OCI-LY7 (cell line): Measurements from ENCODE around the gene JAZF1. TPM values are rescaled to one million over a fixed set of nuclear protein-coding genes. Genes with fewer than 3 reads are reported as not detected.

Experiments used
- BruUV-seq: library from RNA; stranded (reverse); fragments of 400-500 nt; replicated peaks from 2 replicates; lab custom pipeline; 2021; lab: Mats Ljungman, UMichigan
- CTCF ChIA-PET: fragments of 300-600 bp; sonication (Branson Sonifier 250); formaldehyde crosslinking; loops from one replicate; lab custom pipeline; 2022; ENCODE audit warnings: antibody characterized with exemption; ENCODE audit not compliant: unreplicated experiment; lab: Charles Lee
- POLR2A ChIA-PET: fragments of 300-600 bp; sonication (Branson Sonifier 250); formaldehyde crosslinking; loops from one replicate; lab custom pipeline; 2022; ENCODE audit warnings: antibody characterized with exemption; lab: Charles Lee
- DNase-seq: peaks from one replicate; pipeline ENCODE4 v3.0.0-alpha.2; 2015; ENCODE audit warnings: low spot score
- H2AFZ ChIP-seq: fragments of 200-600 bp; sonication (generic), shearing (Covaris generic); 2 replicates; pipeline ENCODE4 v1.6.1; 2014; ENCODE audit warnings: mild to moderate bottlenecking, antibody characterized with exemption, low read length, moderate library complexity
- H3K27ac ChIP-seq: fragments of 200-600 bp; sonication (generic); 2 replicates; pipeline ENCODE4 v1.5.1; 2014; ENCODE audit warnings: mixed run types, low read depth, mild to moderate bottlenecking, moderate library complexity, low read length, inconsistent platforms; ENCODE audit not compliant: poor library complexity, severe bottlenecking
- H3K36me3 ChIP-seq: fragments of 200-600 bp; sonication (generic); 2 replicates; pipeline ENCODE4 v1.6.1; 2014; ENCODE audit warnings: mild to moderate bottlenecking, antibody characterized with exemption, low read length, moderate library complexity, mixed read lengths; ENCODE audit not compliant: insufficient read depth
- H3K4me1 ChIP-seq: fragments of 200-600 bp; sonication (generic); 2 replicates; pipeline ENCODE4 v1.5.1; 2014; ENCODE audit warnings: mild to moderate bottlenecking, low read length; ENCODE audit not compliant: insufficient read depth, poor library complexity, severe bottlenecking
- H3K4me2 ChIP-seq: fragments of 200-600 bp; sonication (generic); 2 replicates; pipeline ENCODE4 v1.6.1; 2014; ENCODE audit warnings: mild to moderate bottlenecking, low read length
- H3K4me3 ChIP-seq: fragments of 200-600 bp; sonication (generic); 2 replicates; pipeline ENCODE4 v1.5.1; 2014; ENCODE audit warnings: mild to moderate bottlenecking, low read depth, low read length; ENCODE audit not compliant: poor library complexity, severe bottlenecking
- H3K79me2 ChIP-seq: fragments of 200-600 bp; sonication (generic); 2 replicates; pipeline ENCODE4 v1.6.1; 2016; ENCODE audit warnings: low read depth, mild to moderate bottlenecking, low read length, moderate library complexity, mixed read lengths; ENCODE audit not compliant: insufficient read depth
- H3K9me2 ChIP-seq: fragments of 200-600 bp; sonication (generic); 2 replicates; pipeline ENCODE4 v1.6.1; 2016; ENCODE audit warnings: mild to moderate bottlenecking, low read length, mixed read lengths; ENCODE audit not compliant: insufficient read depth
- H3K9me3 ChIP-seq: fragments of 200-600 bp; sonication (generic); 2 replicates; pipeline ENCODE4 v1.6.1; 2014; ENCODE audit warnings: mild to moderate bottlenecking, mixed run types, low read length, mixed read lengths
- H4K20me1 ChIP-seq: fragments of 200-600 bp; sonication (generic); 2 replicates; pipeline ENCODE4 v1.6.1; 2014; ENCODE audit warnings: mild to moderate bottlenecking, antibody characterized with exemption, low read length, moderate library complexity, mixed read lengths; ENCODE audit not compliant: insufficient read depth
- EZH2phosphoT487 ChIP-seq: fragments of 200-600 bp; sonication (generic); IDR thresholded peaks from 2 replicates; pipeline ENCODE4 v1.6.1; 2018; ENCODE audit warnings: low read depth, borderline replicate concordance, mild to moderate bottlenecking, mixed run types, antibody characterized with exemption, low read length, moderate library complexity, mixed read lengths
- intact Hi-C: fragments of 100-400 bp; cut with micrococcal nuclease; formaldehyde crosslinking; loops from one replicate; pipeline ENCODE4 v1.10.0; 2022; ENCODE audit not compliant: unreplicated experiment
- total RNA-seq, 2 experiments: library from RNA; depleted of rRNA in 1 of 2; stranded (reverse); fragments of >200 nt in 1 of 2; shearing (Covaris generic) in 1 of 2; gene quantifications; 2 replicates each; pipeline ENCODE4 v1.2.3, GENCODE V29; 2014 to 2022
- TF ChIP-seq, protein P1 (sequence below): fragments of 200-600 bp; sonication (generic); conservative IDR thresholded peaks from 2 replicates; pipeline ENCODE4 v1.5.1; 2014; ENCODE audit warnings: mild to moderate bottlenecking, antibody characterized with exemption, low read length, moderate library complexity, mixed read lengths

JAZF1 gene
- total RNA-seq, 2 experiments from 2014 or later: 6.3 to 25.0 TPM

DNA sequence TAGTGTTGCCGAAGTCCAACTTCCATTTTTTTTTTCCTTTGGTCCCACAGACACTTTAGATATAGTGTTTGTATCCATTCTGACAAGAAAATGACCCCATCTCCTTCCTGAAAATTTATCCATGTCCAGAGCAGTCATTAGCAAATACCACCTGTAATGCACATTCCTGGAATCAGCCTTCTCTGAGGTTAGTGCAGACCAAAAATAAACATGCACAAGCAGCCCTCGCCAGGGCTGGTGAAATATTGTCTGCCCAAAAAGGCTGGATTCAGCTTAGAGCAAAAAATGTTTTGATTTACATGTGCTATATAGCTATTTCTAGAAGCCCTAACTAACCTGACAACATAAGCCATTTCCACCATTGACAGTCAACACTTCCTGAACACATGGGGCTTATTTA is 294.9 kb downstream of the JAZF1 start:
- no peaks in the 10 kb centered on the region for H3K79me2 ChIP-seq
- BruUV-seq: no TSS peak
- H4K20me1 ChIP-seq: no peaks in the 10 kb centered on the region
- DNase-seq: no peak
- no peaks in the 10 kb centered on the region for H3K36me3 ChIP-seq
- POLR2A ChIA-PET: interaction anchor here (0.6 kb wide), 1 partner anchor 13 kb away, joined by 3 read pairs; no protein-coding TSS in a partner anchor
- no peak overlapping the region for H3K27ac ChIP-seq
- H2AFZ ChIP-seq: no peak overlapping the region
- no peaks in the 10 kb centered on the region for H3K4me1 ChIP-seq
- CTCF ChIA-PET: no interaction called here
- intact Hi-C loops: no loop called here
- H3K9me3 ChIP-seq: no peaks in the 10 kb centered on the region
- no peaks in the 10 kb centered on the region for H3K9me2 ChIP-seq
- H3K4me3 ChIP-seq: no peak overlapping the region
- H3K4me2 ChIP-seq: no peak overlapping the region
- no peak for TF ChIP-seq EZH2phosphoT487
- TF ChIP-seq, protein P1, sequence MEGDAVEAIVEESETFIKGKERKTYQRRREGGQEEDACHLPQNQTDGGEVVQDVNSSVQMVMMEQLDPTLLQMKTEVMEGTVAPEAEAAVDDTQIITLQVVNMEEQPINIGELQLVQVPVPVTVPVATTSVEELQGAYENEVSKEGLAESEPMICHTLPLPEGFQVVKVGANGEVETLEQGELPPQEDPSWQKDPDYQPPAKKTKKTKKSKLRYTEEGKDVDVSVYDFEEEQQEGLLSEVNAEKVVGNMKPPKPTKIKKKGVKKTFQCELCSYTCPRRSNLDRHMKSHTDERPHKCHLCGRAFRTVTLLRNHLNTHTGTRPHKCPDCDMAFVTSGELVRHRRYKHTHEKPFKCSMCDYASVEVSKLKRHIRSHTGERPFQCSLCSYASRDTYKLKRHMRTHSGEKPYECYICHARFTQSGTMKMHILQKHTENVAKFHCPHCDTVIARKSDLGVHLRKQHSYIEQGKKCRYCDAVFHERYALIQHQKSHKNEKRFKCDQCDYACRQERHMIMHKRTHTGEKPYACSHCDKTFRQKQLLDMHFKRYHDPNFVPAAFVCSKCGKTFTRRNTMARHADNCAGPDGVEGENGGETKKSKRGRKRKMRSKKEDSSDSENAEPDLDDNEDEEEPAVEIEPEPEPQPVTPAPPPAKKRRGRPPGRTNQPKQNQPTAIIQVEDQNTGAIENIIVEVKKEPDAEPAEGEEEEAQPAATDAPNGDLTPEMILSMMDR: no peak

DNA sequence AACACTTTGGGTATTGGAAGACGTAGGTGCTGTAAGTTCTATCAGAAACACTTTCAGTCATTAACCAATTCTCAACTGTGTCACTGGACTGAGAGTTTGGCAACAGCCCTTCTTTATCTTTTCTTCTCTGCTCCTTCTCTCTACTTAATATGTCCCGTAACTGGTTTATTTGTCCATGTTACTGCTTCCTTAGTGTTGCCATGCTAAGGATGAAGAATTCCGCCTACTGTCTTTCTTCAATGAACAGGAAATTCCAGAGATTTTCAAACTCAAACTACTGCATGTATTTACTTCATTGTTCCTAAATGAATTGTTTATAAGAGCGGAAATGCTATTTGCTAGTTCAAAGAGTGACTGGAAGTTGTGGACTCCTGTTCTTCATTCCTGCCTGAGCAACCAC is 296.9 kb downstream of the JAZF1 start:
- no peak overlapping the region for H3K27ac ChIP-seq
- no peaks in the 10 kb centered on the region for H3K4me1 ChIP-seq
- TF ChIP-seq, protein P1: no peak
- no peak for TF ChIP-seq EZH2phosphoT487
- ChIA-PET POLR2A (no interaction called here), CTCF (no interaction called here)
- no TSS peak for BruUV-seq
- H3K79me2 ChIP-seq: no peaks in the 10 kb centered on the region
- no peak overlapping the region for H3K4me3 ChIP-seq
- no peaks in the 10 kb centered on the region for H3K9me2 ChIP-seq
- H3K36me3 ChIP-seq: no peaks in the 10 kb centered on the region
- H2AFZ ChIP-seq: no peak overlapping the region
- intact Hi-C loops: no loop called here
- no peak overlapping the region for H3K4me2 ChIP-seq
- H3K9me3 ChIP-seq: no peaks in the 10 kb centered on the region
- no peak for DNase-seq
- H4K20me1 ChIP-seq: no peaks in the 10 kb centered on the region

DNA sequence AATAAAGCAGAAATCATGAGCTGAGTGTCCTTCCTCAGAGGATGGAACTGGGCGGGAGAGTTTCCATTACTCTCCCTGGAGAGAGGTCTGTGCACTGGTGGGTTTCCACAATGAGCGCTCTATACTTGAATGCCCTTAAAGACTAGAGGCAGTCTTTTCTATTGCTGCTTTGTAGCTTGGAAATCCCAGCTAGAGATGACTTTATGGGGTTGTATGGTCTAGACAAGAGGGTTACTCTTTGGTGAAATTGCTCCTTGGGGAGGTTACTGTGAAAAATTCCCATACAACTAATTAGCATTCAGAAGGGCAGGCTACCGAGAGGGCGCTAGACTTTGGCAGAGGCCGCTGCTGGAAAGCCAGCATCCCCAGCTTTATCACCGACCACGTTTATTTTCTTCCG is 303.8 kb downstream of the JAZF1 start:
- Histone ChIP-seq H4K20me1 (no peaks in the 10 kb centered on the region), H3K4me3 (no peak overlapping the region), H3K79me2 (no peaks in the 10 kb centered on the region), H2AFZ (no peak overlapping the region), H3K27ac (no peak overlapping the region), H3K36me3 (no peaks in the 10 kb centered on the region), H3K9me3 (no peaks in the 10 kb centered on the region), H3K4me1 (no peaks in the 10 kb centered on the region), H3K9me2 (no peaks in the 10 kb centered on the region), H3K4me2 (no peak overlapping the region)
- DNase-seq: no peak
- ChIA-PET POLR2A (interaction anchor here (0.6 kb wide), 1 partner anchor 76 kb away, joined by 4 read pairs; no protein-coding TSS in a partner anchor), CTCF (no interaction called here)
- intact Hi-C loops: no loop called here
- BruUV-seq: no TSS peak
- no peak for TF ChIP-seq EZH2phosphoT487
- TF ChIP-seq, protein P1: no peak
